ENCODE results near the gene MARK3. TPM values are rescaled to one million over a fixed set of nuclear protein-coding genes. Genes with fewer than 3 reads are reported as not detected.

The MARK3 gene
- total RNA-seq, 2 experiments from 2014 or later, result 68.4 to 69.2 TPM

DNA sequence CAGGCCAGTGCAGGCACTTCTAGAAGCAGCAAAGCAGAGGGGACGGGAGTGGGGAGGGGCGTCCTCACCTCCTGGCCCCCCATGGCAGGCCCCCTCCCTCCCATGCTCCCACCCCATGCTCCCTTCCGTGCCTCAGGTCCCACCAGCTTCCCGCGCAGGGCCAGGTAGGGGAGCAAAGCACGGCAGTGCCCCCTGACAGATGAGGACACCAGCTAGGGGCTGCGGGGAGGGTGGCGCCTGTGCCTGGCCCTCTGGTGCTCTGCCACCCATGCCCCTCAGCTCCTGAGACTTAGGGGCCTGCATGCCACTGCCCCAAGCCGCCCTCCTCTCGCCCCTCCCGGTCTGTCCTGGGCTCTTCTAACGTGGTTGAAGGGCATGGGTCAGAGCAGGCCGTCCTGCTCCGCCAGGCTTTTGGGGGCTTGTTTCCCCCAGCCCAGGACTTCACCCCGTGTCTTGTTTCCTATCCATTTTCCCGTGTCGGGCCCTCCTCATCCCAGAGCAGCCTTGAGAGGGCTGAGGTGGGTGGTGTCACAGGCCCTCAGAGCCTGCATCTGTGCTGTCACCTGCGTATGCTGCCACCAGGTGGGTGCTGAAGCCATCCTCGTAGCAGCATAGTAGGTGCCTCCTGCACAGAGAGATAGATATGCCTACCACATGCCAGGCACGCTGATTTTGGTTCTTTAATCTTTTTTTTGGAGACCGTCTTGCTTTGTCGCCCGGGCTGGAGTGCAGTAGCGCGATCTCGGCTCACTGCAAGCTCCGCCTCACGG, 154.0 kb downstream of the MARK3 start:
- CTCF ChIA-PET, result no interaction called here
- DNase-seq, result no peak
- TF ChIP-seq CTCF (IDR thresholded peaks at IDR 0.05), result no peak
- no peak for ATAC-seq
- Mint-ChIP-seq H3K27ac (no peak overlapping the region), H3K4me1 (ENCODE audit: low read depth) (no peaks in the 10 kb centered on the region), H3K27me3 (no peaks in the 10 kb centered on the region), H3K4me3 (no peak overlapping the region), H3K9me3 (no peaks in the 10 kb centered on the region), H3K36me3 (ENCODE audit: low read depth) (peaks cover 3% of the 10 kb centered on the region)
- intact Hi-C loops (cut with micrococcal nuclease), result no loop called here
- POLR2A ChIA-PET, result interaction anchor here (1.2 to 2.2 kb wide), 4 partner anchors 9 to 23 kb away, joined by 4 to 13 read pairs (median 6); partner anchors contain the start of genes BAG5 and TRMT61A

DNA sequence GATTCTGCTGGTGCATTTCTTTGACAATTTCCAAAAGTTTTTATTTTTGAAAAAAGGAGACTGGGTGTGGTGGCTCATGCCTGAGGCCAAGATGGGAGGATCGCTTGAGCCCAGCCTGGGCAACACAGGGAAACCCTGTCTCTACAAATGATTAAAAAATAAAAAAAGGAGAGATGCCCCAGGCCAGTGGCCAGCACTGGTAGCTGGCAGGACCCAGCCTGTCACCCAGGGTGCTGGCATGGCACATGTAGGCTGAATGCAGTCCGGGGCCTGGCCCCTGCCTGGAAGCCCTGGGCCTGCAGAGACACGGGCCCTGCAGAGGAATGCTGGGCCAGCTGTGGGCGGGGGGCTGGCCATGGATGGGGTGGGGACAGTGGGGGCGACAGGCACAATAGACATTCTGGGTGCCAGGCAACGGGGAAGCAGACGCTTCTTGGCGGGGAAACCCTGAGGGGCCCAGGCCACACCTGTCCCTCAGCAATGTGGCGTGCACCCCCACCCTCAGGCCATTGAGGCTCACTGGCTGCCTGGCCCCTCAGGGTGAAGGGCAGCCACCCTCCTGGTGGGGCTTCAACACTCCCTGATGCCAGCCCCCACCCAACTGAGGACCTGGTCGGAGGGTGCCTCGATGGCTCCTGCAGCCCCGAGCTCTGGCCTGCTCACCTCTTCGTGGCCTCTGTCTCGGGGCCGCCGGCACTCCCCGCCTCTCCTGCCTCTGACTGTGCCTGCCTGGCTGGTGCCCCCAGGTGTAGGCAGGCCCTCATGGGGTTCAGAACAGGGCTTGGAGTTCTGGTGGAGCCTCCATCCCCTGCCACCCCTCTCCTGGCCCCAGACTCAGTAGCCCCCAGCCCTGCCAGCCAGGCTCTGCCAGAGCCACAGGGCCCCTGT, 155.8 kb downstream of the MARK3 start:
- peaks cover 3% of the 10 kb centered on the region for H3K36me3 Mint-ChIP-seq (ENCODE audit: low read depth)
- no peak for TF ChIP-seq CTCF (IDR thresholded peaks at IDR 0.05)
- no peak overlapping the region for H3K27ac Mint-ChIP-seq
- H3K4me3 Mint-ChIP-seq, result no peak overlapping the region
- ChIA-PET CTCF (interaction anchor here (1.3 to 2.7 kb wide), 2 partner anchors 20 to 22 kb away, joined by 3 to 10 read pairs; no protein-coding TSS in a partner anchor), POLR2A (interaction anchor here (1.0 to 2.5 kb wide), 5 partner anchors 9 to 21 kb away, joined by 5 to 10 read pairs (median 6); partner anchors contain the start of gene BAG5)
- H3K27me3 Mint-ChIP-seq, result no peaks in the 10 kb centered on the region
- no peaks in the 10 kb centered on the region for H3K4me1 Mint-ChIP-seq (ENCODE audit: low read depth)
- intact Hi-C loops (cut with micrococcal nuclease), result no loop called here
- ATAC-seq (no peak), DNase-seq (no peak)
- no peaks in the 10 kb centered on the region for H3K9me3 Mint-ChIP-seq

DNA sequence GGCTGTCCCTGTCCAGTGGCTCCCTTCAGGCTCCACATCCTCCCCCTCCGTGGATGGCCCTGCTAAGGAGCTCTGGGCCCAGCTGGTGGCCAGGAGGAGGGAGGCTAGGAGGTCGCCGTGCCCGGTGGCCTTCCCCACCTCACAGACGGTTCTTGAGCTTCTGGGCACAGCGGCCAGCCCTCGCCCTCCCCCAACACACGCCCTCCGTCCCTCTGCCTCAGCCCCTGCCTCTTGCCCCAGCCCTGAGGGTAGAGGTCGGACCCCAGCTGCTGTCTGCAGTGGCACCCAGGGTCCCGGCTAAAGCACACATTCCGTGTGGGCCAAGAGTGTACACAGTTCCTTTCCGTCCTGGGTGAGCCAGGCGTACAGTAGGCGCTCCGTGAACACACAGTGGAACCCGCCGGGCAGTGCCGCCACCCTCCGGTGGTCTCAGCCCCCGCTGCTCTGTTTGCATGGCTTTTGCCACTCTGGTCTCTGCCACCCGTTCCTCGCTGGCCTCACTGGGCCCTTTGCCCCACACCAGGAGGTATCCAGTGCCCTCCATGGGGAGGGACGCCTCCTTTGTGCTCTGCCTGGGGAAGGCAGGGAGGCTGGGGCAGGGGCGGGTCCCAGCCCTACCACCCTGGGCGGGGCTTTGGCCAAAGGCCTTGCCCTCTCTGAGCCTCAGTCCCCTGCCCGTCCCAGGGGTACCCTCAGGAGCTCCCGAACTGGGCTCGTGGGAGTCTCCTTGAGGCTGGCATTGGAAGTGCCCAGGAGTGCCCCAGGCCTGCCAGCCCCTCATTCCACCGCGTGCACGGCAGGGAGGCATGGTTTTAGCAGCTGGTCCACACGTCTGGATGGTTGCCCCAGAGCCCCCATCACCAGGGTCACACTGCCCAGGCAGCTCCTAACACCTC, 156.7 kb downstream of the MARK3 start:
- ChIA-PET POLR2A (interaction anchor here (1.0 to 2.5 kb wide), 4 partner anchors 10 to 23 kb away, joined by 4 to 10 read pairs (median 6); no protein-coding TSS in a partner anchor), CTCF (interaction anchor here (1.3 to 2.7 kb wide), 2 partner anchors 19 to 23 kb away, joined by 3 to 10 read pairs; no protein-coding TSS in a partner anchor)
- H3K27ac Mint-ChIP-seq, result no peak overlapping the region
- H3K27me3 Mint-ChIP-seq, result no peaks in the 10 kb centered on the region
- H3K4me3 Mint-ChIP-seq, result no peak overlapping the region
- H3K36me3 Mint-ChIP-seq (ENCODE audit: low read depth), result peaks cover under 1% of the 10 kb centered on the region
- TF ChIP-seq CTCF (IDR thresholded peaks at IDR 0.05), result no peak
- intact Hi-C loops (cut with micrococcal nuclease), result no loop called here
- no peak for ATAC-seq
- DNase-seq, result no peak
- no peaks in the 10 kb centered on the region for H3K4me1 Mint-ChIP-seq (ENCODE audit: low read depth)
- no peaks in the 10 kb centered on the region for H3K9me3 Mint-ChIP-seq

DNA sequence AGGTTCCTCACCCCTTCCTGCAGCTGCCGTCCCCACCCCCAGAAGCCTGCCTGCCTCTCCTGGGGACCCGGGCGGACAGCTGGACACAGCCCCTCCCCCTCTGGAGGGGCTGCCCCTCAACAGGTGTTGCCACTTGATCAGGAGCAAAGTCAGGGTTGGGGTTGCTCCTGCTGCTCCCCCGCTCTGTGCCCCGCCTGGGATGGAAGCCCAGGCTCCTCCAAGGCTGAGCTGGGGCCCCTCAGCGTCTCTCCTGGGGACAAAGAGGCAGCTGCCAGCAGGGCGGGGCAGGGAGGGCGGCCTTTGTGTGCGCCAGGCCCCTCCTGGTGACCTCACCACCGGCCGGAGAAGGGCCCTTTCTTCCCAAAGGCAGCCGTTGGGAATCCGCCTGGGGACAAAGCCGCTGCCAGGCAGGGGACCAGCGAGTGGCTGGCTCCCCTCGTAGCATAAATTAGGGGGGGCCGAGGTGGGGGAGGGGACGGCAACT, 157.4 kb downstream of the MARK3 start:
- ATAC-seq, result no peak
- no peaks in the 10 kb centered on the region for H3K4me1 Mint-ChIP-seq (ENCODE audit: low read depth)
- no peak for DNase-seq
- ChIA-PET CTCF (interaction anchor here (0.6 kb wide), 1 partner anchor 102 kb away, joined by 3 read pairs; no protein-coding TSS in a partner anchor), POLR2A (interaction anchor here (0.8 to 2.3 kb wide), 3 partner anchors 10 to 24 kb away, joined by 3 to 6 read pairs (median 4); no protein-coding TSS in a partner anchor)
- intact Hi-C loops (cut with micrococcal nuclease), result no loop called here
- no peaks in the 10 kb centered on the region for H3K27me3 Mint-ChIP-seq
- no peak overlapping the region for H3K27ac Mint-ChIP-seq
- H3K36me3 Mint-ChIP-seq (ENCODE audit: low read depth), result no peaks in the 10 kb centered on the region
- no peaks in the 10 kb centered on the region for H3K9me3 Mint-ChIP-seq
- no peak for TF ChIP-seq CTCF (IDR thresholded peaks at IDR 0.05)
- no peak overlapping the region for H3K4me3 Mint-ChIP-seq
